GM23248 (cell line): Measurements from ENCODE around the gene DOCK10.

Experiments
- EZH2 ChIP-seq: fragments of 200-600 bp; sonication (generic); IDR thresholded peaks from 2 replicates; pipeline ENCODE4 v1.6.1; 2018; ENCODE audit warnings: antibody characterized with exemption, mild to moderate bottlenecking; ENCODE audit not compliant: insufficient read depth, poor library complexity, severe bottlenecking
- EZH2phosphoT487 ChIP-seq: fragments of 200-600 bp; sonication (generic); IDR thresholded peaks from 2 replicates; pipeline ENCODE4 v1.6.1; 2018; ENCODE audit warnings: antibody characterized with exemption, moderate library complexity, mild to moderate bottlenecking, low read depth; ENCODE audit not compliant: insufficient read depth

DNA sequence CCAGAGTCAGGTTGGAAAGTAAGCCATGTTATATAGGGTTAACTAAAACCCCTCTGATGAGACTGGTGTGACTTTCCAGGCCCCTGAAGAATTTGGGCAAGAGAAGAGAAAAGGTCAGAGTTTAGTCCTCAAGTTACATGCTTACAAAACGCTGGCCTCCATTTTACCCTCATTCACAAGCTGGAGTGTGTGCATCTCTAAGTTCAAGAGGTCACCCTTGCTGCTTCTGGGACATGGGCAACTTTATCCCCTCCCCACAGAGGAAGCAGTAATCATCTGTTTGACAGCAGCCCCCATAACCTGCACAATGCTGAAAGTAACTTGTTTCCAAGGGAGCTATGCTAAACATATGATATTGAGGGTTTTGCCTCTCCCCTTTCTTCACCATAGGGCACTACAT is 240.9 kb downstream of the DOCK10 start:
- TF ChIP-seq EZH2 (no peak), EZH2phosphoT487 (no peak)
